Adrenal gland (tissue), 5 donors: ENCODE results near the gene SLC22A4.

Experiments used
- POLR2A ChIP-seq, 2 donors: fragments of 450-650 bp; IDR thresholded peaks; one replicate each; pipeline ENCODE4 v1.6.1; 2017; ENCODE audit warnings: antibody characterized with exemption in 2 of 2, mild to moderate bottlenecking in 2 of 2, moderate library complexity in 1 of 2
- TF ChIP-seq, protein P1 (sequence below), 6 experiments: fragments of 450-650 bp in 4 of 6; fragments of 200-600 bp in 2 of 6; sonication (generic) in 1 of 6; IDR thresholded peaks; 1 replicate in 5 of 6; 2 replicates in 1 of 6; pipeline versions ENCODE4 v1.5.1 to v1.8.0; 2016 to 2021; ENCODE audit warnings: antibody characterized with exemption in 6 of 6, mild to moderate bottlenecking in 2 of 6, moderate library complexity in 1 of 6
- donor health status: DM: no; HTN: no; CAD: no.

DNA sequence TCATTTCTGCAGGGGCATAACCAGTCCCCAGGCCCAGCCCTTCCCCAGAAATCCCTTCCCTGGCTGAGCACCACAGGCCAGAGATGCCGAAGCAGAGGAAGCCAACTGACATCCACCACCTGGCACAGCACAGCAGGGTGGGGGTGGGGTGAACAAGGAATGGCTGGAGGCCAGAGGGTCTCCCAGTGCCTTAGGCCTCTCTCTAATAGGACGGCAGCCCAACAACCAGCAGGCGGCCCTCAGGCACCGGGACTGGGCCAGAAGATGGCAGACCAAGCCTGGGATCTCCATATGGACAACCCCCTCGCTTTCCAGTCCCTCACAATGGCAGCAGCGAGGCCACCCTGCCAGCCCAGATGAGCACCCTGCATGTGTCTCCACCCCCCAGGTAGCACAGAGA, 23.5 kb upstream of the SLC22A4 start:
- TF ChIP-seq, protein P1, sequence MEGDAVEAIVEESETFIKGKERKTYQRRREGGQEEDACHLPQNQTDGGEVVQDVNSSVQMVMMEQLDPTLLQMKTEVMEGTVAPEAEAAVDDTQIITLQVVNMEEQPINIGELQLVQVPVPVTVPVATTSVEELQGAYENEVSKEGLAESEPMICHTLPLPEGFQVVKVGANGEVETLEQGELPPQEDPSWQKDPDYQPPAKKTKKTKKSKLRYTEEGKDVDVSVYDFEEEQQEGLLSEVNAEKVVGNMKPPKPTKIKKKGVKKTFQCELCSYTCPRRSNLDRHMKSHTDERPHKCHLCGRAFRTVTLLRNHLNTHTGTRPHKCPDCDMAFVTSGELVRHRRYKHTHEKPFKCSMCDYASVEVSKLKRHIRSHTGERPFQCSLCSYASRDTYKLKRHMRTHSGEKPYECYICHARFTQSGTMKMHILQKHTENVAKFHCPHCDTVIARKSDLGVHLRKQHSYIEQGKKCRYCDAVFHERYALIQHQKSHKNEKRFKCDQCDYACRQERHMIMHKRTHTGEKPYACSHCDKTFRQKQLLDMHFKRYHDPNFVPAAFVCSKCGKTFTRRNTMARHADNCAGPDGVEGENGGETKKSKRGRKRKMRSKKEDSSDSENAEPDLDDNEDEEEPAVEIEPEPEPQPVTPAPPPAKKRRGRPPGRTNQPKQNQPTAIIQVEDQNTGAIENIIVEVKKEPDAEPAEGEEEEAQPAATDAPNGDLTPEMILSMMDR (IDR thresholded peaks at IDR 0.05): no peak
- no peak for TF ChIP-seq POLR2A (IDR thresholded peaks at IDR 0.05)
